Measurements from ENCODE around the gene ADAT3. TPM values are rescaled to one million over a fixed set of nuclear protein-coding genes. Genes with fewer than 3 reads are reported as not detected.

Gene ADAT3
- total RNA-seq, 1 donor from 2014 or later, result 6.3 TPM

GRCh38 chr19:1862068-1862423 is 43.2 kb upstream of the ADAT3 start:
- TF ChIP-seq CTCF (IDR thresholded peaks at IDR 0.05), result no peak
- no peak overlapping the region for H3K27ac ChIP-seq
- H3K36me3 ChIP-seq, result no peaks in the 10 kb centered on the region
- H3K4me3 ChIP-seq, result peak overlapping the region; percentile 68
- no peak for ATAC-seq
- no peak for DNase-seq
- peaks cover 52% of the 10 kb centered on the region for H3K4me1 ChIP-seq
- H3K27me3 ChIP-seq, result no peaks in the 10 kb centered on the region
- no peaks in the 10 kb centered on the region for H3K9me3 ChIP-seq
- intact Hi-C loops (cut with DNase I), result no loop called here

DNA sequence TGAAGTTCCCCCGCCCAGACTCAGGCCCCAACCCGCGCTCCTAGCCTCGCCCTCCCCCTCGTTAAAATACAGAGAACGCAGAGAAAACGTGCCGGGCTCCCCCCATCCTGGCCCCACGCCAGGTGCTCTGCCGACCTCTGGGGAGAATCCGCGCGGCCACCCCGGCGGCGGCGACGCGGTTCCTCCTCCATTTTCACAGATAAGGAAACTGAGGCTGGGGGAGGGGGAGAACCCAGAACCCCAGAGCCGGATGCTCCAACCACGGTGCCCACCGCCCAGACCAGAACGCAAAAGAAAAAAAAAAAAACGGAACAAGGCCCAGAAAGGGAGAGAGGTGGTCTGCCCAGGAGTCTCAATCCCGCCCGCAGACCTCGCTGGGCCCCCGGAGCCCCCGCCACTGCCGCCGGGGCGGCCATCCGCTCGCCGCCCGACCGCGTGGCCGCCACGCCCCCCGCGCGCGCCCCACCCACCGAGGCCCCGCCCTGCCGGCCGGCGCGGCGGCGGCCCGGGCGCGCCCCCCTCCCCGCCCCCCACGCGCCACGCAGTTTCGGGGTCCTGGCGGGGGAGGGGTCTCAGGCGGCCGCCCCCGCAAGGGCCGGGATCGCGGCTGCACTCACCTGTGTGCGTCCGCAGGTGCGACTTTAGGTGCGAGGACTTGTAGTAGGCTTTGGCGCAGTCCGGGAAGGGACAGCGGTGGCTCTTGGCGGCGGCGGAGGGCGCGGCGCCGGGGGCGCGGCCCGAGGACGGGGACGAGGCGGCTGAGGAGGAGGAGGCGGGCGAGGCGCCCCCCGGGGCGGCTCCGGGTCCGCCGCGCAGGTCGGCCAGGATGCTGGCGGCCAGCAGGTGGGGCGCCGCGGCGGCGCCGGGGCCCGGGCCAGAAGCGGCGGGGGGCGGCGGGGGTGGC is 42.5 kb upstream of the ADAT3 start:
- H3K4me1 ChIP-seq, result peaks cover 46% of the 10 kb centered on the region
- intact Hi-C loops (cut with DNase I), result no loop called here
- no peak for TF ChIP-seq CTCF (IDR thresholded peaks at IDR 0.05)

DNA sequence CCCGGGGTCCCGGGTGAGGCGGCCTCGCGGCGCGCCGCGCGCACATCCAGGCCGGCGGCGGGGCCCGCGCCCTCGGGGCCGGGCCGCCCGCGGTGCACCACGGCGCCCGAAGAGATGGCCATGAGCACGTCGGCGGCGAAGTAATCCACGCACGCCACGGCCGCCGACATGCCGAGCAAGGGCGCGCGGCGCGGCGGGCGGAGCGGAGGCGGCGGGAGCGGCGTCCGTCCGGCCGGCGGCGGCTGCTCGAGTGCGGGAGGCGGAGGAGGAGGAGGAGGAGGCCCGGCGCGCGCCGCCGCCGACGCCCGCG is 41.9 kb upstream of the ADAT3 start, which contains the start of gene KLF16:
Gene KLF16, minus strand, starts transcription at position 252 of the 310 bp plus-strand sequence. Its CDS starts 82 bp downstream, at position 170.
- Histone ChIP-seq H3K36me3 (no peaks in the 10 kb centered on the region), H3K27ac (peak within 1 kb of the TSS; percentile 86), H3K9me3 (no peaks in the 10 kb centered on the region), H3K4me3 (peak within 1 kb of the TSS; percentile 88), H3K4me1 (peaks cover 41% of the 10 kb centered on the region), H3K27me3 (no peaks in the 10 kb centered on the region)
- DNase-seq (no peak), ATAC-seq (no peak)
- no peak for TF ChIP-seq CTCF (IDR thresholded peaks at IDR 0.05)
- intact Hi-C loops (cut with DNase I), result no loop called here

More for the DNA sequence above, 42.5 kb upstream of the ADAT3 start:
- Histone ChIP-seq H3K27me3 (no peaks in the 10 kb centered on the region), H3K27ac (peak overlapping the region; percentile 65), H3K36me3 (no peaks in the 10 kb centered on the region), H3K9me3 (no peaks in the 10 kb centered on the region), H3K4me3 (peak overlapping the region; percentile 68)
- no peak for ATAC-seq
- DNase-seq, result peak; percentile 78

- DNase-seq, result peak; percentile 96
- H3K4me1 ChIP-seq, result peaks cover 36% of the 10 kb centered on the region
- no peaks in the 10 kb centered on the region for H3K36me3 ChIP-seq
- intact Hi-C loops (cut with DNase I), result no loop called here
- TF ChIP-seq CTCF (IDR thresholded peaks at IDR 0.05), result no peak
- H3K4me3 ChIP-seq, result peak overlapping the region; percentile 88
- ATAC-seq, result peak; percentile 89
- peak overlapping the region; percentile 86 for H3K27ac ChIP-seq
- no peaks in the 10 kb centered on the region for H3K27me3 ChIP-seq
- no peaks in the 10 kb centered on the region for H3K9me3 ChIP-seq
Observed at GRCh38 chr19:1863638-1864479, 41.3 kb upstream of the ADAT3 start.

DNA sequence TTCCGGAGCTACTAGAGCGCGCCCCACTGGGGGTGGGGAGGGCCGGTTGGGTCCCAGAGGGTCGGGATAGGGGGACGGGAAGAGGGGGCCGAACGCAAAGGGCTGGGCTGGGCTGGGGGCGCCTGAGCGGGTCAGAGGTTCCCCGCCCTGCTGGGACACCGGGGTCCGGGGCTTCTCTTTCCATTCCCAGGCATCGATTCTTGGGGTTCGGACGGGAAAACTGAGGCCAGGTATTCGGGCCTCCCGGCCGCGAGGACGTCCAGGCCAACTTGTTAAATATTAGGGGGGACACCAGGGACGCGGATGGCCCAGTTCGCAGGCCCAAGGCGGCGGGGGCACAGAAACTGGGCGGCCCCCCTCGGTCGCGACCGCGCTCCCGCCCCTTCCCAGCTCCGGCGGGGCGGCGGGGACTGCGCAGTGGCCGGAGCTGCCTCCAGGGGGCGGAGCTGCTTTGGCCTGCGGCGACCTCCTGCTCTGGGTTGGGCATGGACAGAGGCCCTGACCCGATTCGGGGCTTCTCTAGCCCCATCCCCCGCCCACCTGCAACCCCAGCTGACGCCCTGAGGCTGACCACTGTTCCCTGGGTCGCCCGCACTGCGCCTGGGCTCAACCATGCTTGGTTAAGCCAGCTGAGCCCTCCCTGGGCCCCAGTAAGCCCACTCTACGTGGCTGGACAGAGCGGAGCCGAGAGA is 40.6 kb upstream of the ADAT3 start:
- peak; percentile 91 for DNase-seq
- intact Hi-C loops (cut with DNase I), result no loop called here

More for the DNA sequence above, 40.6 kb upstream of the ADAT3 start:
- Histone ChIP-seq H3K27me3 (no peaks in the 10 kb centered on the region), H3K36me3 (no peaks in the 10 kb centered on the region), H3K27ac (peak overlapping the region; percentile 86), H3K4me1 (peaks cover 32% of the 10 kb centered on the region), H3K9me3 (no peaks in the 10 kb centered on the region), H3K4me3 (peak overlapping the region; percentile 88)
- peak; percentile 68 for ATAC-seq
- TF ChIP-seq CTCF (IDR thresholded peaks at IDR 0.05), result peak; percentile 78

All from upper lobe of right lung (tissue), 1 donor.